BLaER1 (cell line): Measurements from ENCODE around the gene ABCA6.

Experiments used
- H3K27ac ChIP-seq: shearing (Covaris generic); formaldehyde crosslinking; 2 replicates; pipeline ENCODE4 v1.8.1; 2022
- H3K27me3 ChIP-seq: shearing (Covaris generic); formaldehyde crosslinking; 2 replicates; pipeline ENCODE4 v1.8.1; 2022
- H3K36me3 ChIP-seq: shearing (Covaris generic); formaldehyde crosslinking; 2 replicates; pipeline ENCODE4 v1.8.1; 2022
- H3K4me1 ChIP-seq: shearing (Covaris generic); formaldehyde crosslinking; 2 replicates; pipeline ENCODE4 v1.8.1; 2022
- H3K4me2 ChIP-seq: shearing (Covaris generic); formaldehyde crosslinking; 2 replicates; pipeline ENCODE4 v1.8.1; 2022
- H3K4me3 ChIP-seq: shearing (Covaris generic); formaldehyde crosslinking; 2 replicates; pipeline ENCODE4 v1.8.1; 2022
- H3K9ac ChIP-seq: shearing (Covaris generic); formaldehyde crosslinking; 2 replicates; pipeline ENCODE4 v1.8.1; 2022
- H3K9me3 ChIP-seq: shearing (Covaris generic); formaldehyde crosslinking; 2 replicates; pipeline ENCODE4 v1.8.1; 2022
- H4K20me1 ChIP-seq: shearing (Covaris generic); formaldehyde crosslinking; 2 replicates; pipeline ENCODE4 v1.8.1; 2022
- Cebpa-rat ChIP-seq: shearing (Covaris generic); IDR thresholded peaks from 2 replicates; pipeline ENCODE4 v1.8.1; 2022

The ABCA6 gene

GRCh38 chr17:69045646-69046045 lies 96.0 kb downstream of the ABCA6 start:
- no peaks in the 10 kb centered on the region for H4K20me1 ChIP-seq
- H3K4me1 ChIP-seq, result no peaks in the 10 kb centered on the region
- H3K4me3 ChIP-seq, result no peak overlapping the region
- H3K4me2 ChIP-seq, result no peak overlapping the region
- no peak for TF ChIP-seq Cebpa-rat
- H3K9me3 ChIP-seq, result peaks cover 9% of the 10 kb centered on the region
- H3K27ac ChIP-seq, result no peak overlapping the region
- H3K27me3 ChIP-seq, result no peaks in the 10 kb centered on the region
- H3K9ac ChIP-seq, result no peak overlapping the region
- no peaks in the 10 kb centered on the region for H3K36me3 ChIP-seq

DNA sequence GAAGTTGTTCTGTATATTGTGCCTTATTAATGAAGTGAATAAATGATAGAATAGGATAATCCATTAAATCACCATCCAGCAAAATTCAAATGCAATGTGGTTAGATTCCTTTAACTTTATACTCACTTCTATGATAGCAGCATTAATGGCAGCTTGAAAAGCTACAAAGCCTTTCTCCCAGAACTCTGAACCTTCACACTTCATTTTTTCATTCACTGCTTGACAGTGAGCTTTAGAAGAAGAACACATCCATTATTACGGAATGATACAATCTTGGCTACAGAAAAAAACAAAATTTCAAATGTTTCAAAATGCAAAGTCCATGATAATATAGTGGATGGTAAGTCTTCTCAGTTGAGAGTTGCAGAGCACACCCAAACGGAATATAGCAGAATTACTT lies 97.3 kb downstream of the ABCA6 start:
- Histone ChIP-seq H3K9me3 (peaks cover 9% of the 10 kb centered on the region), H3K4me3 (no peak overlapping the region), H3K36me3 (no peaks in the 10 kb centered on the region), H3K4me2 (no peak overlapping the region), H3K4me1 (no peaks in the 10 kb centered on the region), H4K20me1 (no peaks in the 10 kb centered on the region), H3K9ac (no peak overlapping the region), H3K27me3 (no peaks in the 10 kb centered on the region), H3K27ac (no peak overlapping the region)
- TF ChIP-seq Cebpa-rat, result no peak

DNA sequence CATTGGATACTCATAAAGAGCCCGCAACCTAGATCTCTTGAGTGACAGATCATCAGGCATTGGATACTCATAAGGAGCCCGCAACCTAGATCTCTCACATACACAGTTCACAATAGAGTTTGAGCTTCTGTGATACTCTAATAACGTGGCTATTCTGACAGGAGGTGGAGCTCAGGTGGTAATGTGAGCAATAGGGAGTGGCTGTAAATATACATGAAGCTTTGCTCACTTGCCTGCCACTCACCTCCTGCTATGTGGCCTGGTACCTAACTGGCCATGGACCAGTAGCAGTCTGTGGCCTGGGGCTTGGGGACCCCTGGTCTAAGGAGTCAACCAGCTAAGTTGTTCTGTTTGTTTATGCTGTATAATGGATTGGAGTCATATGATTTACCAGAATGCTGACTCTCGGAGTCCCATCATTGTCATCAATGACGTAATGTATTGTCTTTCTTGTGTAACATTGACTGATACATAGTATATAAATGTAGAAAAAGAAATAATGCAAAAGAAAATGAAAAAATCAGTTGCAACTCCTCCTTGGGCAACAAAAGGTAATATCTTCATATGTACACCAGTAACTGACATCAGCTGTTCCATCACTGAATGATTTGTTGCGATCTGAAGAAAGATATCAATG lies 98.5 kb downstream of the ABCA6 start:
- TF ChIP-seq Cebpa-rat, result no peak
- no peak overlapping the region for H3K4me3 ChIP-seq
- no peak overlapping the region for H3K27ac ChIP-seq
- H3K4me1 ChIP-seq, result no peaks in the 10 kb centered on the region
- no peaks in the 10 kb centered on the region for H3K36me3 ChIP-seq
- no peak overlapping the region for H3K4me2 ChIP-seq
- no peaks in the 10 kb centered on the region for H4K20me1 ChIP-seq
- H3K27me3 ChIP-seq, result no peaks in the 10 kb centered on the region
- H3K9me3 ChIP-seq, result peaks cover 9% of the 10 kb centered on the region
- no peak overlapping the region for H3K9ac ChIP-seq

GRCh38 chr17:69042308-69042707 lies 99.4 kb downstream of the ABCA6 start:
- H3K4me2 ChIP-seq, result no peak overlapping the region
- H3K27ac ChIP-seq, result no peak overlapping the region
- H3K4me3 ChIP-seq, result no peak overlapping the region
- H3K36me3 ChIP-seq, result no peaks in the 10 kb centered on the region
- H3K9me3 ChIP-seq, result peaks cover 4% of the 10 kb centered on the region; the same call in 1 of the 2 replicates
- no peak for TF ChIP-seq Cebpa-rat
- H3K27me3 ChIP-seq, result no peaks in the 10 kb centered on the region
- no peak overlapping the region for H3K9ac ChIP-seq
- H3K4me1 ChIP-seq, result no peaks in the 10 kb centered on the region
- no peaks in the 10 kb centered on the region for H4K20me1 ChIP-seq

- H3K36me3 ChIP-seq, result no peaks in the 10 kb centered on the region
- no peak overlapping the region for H3K27ac ChIP-seq
- H3K9ac ChIP-seq, result no peak overlapping the region
- H3K4me3 ChIP-seq, result no peak overlapping the region
- peaks cover 7% of the 10 kb centered on the region; the same call in 1 of the 2 replicates for H3K9me3 ChIP-seq
- no peaks in the 10 kb centered on the region for H3K4me1 ChIP-seq
- no peaks in the 10 kb centered on the region for H3K27me3 ChIP-seq
- no peak overlapping the region for H3K4me2 ChIP-seq
- no peaks in the 10 kb centered on the region for H4K20me1 ChIP-seq
- TF ChIP-seq Cebpa-rat, result no peak
These were observed 109.9 kb downstream of the ABCA6 start for GRCh38 chr17:69031839-69032238.

GRCh38 chr17:69030169-69030568 lies 111.5 kb downstream of the ABCA6 start:
- Histone ChIP-seq H3K4me3 (no peak overlapping the region), H3K27me3 (no peaks in the 10 kb centered on the region), H3K36me3 (no peaks in the 10 kb centered on the region), H3K4me1 (no peaks in the 10 kb centered on the region), H3K9ac (no peak overlapping the region), H3K4me2 (no peak overlapping the region), H3K27ac (no peak overlapping the region), H3K9me3 (no peaks in the 10 kb centered on the region), H4K20me1 (no peaks in the 10 kb centered on the region)
- TF ChIP-seq Cebpa-rat, result no peak
